Activated effector memory CD4-positive, alpha-beta T cell treated with anti-CD3 and anti-CD28 coated beads, Interleukin-2, amount 50 U/mL, for 16 hours (primary cell): Measurements from ENCODE around the gene PDHX.
"Not testable (repeated sequence)": the region's sequence is repeated elsewhere in the genome, so short reads cannot be mapped to it uniquely, and the experiment has no call there.

Experiments used
- DNase-seq: peaks from one replicate; pipeline ENCODE4 v3.0.0-alpha.2; 2020

PDHX gene

DNA sequence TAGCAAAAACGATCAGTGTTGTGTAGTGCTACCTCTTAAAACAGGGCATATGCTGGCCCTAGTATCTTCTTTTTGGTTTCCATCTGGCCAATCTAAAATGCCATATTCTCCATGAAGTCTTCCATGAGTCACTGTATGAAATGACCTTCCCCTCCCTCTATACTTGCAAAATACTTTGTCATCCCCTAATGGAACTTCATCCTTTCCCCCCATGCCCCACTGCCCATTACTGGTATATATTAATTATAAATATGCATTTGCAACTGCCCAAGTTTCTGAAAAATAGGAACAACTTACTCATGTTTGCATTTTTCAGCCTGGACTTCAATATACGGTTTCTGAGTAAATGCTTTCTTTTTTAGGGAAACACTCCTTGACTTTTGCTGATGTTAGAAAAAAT is 4.7 kb upstream of the PDHX start:
- DNase-seq = no peak

DNA sequence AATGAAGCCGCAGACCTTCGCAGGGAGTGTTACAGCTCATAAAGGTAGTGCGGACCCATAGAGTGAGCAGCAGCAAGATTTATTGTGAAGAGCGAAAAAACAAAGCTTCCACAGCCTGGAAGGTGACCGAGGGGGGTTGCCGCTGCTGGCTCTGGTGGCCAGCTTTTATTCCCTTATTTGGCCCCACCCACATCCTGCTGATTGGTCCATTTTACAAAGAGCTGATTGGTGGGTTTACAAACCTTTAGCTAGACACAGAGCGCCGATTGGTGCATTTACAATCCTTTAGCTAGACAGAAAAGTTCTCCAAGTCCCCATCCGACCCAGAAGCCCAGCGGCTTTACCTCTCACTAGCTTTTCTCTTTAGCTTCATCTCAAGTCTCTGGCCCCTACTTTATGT is 2.9 kb upstream of the PDHX start:
- DNase-seq = not testable (repeated sequence)

DNA sequence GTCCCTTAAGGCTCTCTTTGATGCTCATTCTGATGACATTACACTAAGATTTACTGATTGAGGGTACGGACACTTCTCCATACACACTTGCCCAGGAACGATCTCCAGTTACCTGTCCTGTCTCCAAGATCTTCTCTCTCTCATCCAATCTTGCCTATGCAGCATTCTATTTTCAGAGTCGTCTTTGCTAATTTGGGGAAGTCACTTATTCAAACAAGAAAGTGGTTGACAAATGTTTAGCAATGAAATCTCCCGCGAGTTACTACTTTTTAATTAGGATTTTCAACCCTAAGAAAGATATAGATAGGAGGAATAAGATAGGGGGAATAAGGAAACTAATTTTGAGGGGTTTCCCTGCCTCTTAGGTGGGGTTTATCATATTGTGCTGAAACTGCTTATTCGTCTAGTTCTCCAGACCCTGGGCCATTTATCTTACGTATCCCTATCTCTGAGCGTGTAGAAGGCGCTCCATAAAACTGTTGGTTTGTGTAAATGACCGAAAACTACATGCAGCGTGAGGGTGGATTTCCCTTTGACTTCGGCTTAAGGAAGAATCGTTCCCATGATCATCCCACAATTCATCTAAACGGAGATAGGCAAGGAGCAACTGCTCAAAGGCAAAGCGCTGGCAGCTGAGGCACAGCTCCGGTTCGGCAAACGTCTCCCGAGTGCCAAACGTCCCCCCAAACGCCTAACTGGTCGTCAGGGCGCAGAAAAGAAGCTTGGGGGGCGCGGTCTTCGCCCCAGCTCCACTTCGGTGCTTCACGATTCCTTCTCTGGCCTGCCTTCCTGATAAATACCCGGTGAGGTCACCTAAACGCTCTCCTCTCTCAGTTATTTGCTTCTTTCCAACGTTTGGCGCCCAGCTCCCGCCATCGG is 1.0 kb upstream of the PDHX start:
- DNase-seq = no peak

DNA sequence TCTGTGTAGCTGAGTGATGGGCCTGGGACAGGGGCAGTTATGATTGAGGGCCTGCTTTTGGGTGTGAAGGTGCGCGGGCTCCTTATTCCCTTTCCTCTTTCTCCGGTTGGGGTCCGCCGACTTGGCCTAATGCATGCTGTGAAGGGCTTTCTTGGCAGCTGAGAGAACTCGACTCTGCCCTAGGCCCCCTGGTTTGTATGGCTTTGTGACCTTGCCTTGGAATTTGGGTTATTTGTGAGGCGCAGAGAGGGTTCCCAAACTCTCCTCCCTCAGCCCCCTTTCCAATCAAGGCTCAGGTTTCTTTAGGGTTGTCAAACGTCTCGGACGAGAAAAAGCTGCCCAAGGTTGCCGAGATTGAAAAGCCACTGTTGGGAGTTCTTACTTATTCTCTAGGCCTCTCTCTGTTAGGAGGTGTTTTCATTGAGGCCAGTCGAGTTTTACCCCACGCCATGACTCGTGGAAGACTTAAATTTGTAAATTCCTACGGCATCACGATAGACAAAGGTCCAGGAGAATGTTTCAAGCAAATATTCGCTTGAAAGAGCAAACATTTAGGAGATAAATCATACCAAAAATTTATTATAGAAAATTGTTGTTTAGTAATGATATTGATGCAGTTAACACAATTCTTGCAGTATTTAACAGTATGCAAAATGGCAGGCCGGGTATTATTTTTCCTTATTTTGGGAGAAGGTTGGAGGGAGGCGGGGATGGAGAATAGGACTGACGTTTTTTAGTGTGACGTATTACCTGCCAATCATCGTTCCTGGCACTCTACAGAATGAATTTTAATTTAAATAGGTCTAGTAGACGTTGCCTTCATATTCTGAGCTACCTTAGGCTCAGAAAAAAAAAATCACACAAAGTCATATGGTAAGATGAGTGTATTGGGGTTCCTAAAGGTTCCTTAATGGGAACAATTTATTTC is 689 bp downstream of the PDHX start:
- DNase-seq = no peak

DNA sequence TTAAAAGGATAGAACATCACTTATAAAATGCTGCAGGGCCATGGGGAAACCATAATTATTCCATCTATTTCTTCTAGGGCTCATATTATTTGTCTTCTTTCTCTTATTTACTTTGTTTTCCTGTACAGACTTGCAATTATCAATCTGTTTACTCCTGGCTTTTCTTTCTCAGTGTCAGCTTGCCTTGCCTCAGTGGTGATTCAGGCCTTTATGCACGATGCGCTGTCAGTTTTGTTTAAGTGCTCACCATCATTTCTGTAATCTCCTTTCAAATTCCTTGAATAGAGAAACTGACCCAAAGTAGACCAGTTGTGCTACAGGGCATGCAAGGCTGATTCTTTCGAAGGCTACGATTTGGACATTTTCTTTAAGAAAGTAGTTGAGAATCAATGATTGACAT is 4.7 kb downstream of the PDHX start:
- no peak for DNase-seq

DNA sequence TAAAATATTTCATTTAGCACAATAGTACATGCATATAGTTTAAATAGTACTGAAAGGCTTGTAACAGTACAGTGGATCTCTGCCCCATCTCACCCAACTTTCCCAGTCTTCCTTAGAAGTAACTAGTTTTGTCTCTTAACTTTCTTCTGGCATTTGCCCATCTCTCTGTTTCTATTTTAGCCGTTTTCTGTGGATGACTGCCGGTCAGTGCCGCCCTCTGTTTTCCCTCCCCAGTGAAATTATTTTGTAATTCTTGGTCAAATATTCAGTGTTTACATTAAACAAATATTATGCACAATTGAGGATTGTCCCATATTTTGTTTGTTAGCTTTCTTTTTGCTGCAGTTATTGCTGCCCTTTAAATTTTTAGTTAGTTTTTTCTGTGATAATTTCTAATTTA is 8.3 kb downstream of the PDHX start:
- DNase-seq = no peak

DNA sequence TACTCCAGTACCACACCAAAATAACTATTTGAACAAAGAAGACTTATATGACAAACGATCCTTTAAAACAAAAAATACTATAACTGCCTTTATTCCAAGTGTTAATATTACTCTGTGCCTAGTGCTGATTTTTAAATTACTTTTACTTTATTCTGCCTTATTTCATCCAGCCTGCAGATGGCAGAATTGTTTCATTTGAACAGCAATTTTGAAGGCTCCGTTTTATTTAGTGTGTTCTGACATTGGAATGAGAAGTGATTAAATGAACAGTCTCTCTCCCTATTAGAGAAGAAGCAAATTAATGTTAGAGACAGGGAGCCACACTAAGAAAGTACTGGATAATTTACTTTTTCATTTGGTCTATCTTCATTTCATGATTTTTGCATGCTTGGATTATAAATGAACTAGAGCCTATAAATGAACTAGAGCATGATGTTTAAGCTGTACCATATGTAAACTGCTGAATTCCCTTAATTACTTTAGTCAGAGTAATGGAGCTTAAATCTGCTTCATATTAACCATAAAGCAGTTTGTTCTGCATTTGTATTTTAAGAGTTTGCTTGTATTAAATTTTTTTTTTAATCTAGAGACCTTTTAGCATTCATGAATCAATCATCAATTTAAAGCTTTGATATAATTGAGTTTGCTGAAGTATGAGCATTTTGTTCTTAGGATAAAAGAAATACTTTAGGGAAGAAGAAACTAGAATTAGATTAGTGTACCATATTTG is 9.8 kb downstream of the PDHX start:
- DNase-seq = no peak

DNA sequence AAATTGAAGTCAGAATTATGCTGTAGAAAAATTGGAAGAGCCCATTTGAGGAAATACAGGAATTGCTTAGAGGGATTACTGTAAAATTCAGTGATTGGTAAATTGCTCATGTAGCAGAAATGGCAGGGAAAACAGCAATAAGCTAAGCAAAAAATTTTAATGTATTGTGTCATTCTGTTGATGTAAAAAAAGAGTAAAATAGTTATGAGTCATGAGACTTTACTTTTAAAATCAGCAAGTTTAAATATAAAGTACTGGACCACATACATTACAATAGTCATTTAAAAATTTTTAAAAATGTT is 10.4 kb downstream of the PDHX start:
- no peak for DNase-seq

DNA sequence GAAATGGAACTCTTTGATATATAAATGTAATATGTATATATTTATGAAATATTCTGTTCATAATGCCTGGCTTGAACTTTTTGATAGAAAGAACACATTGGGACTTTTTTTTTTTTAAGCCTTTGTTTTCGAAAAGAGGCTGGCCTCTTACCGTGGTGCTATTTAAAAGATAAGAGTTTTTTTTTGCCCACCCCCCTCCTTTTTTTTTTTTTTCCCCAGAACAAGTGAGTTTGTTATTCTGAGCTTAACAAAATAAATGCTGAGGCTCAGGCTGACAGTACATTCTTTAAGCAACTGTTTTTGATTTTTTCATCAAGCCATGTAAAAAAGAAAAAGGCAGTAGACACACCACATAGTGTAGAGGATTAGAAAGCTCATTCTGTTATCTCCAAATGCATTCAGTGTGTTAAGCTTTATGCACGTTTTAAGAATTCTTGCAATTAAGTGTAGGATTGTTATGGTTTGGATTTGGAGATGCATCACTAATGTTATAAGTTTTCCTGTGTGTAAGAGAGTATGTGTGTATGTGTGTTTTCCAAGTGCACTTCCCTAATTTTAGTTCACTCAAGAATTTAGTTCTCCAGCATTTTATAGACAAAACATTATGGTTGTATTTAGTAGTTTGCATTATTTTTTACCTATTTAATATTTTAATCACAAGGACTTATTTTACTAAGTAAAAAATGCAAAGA is 12.0 kb downstream of the PDHX start:
- no peak for DNase-seq

DNA sequence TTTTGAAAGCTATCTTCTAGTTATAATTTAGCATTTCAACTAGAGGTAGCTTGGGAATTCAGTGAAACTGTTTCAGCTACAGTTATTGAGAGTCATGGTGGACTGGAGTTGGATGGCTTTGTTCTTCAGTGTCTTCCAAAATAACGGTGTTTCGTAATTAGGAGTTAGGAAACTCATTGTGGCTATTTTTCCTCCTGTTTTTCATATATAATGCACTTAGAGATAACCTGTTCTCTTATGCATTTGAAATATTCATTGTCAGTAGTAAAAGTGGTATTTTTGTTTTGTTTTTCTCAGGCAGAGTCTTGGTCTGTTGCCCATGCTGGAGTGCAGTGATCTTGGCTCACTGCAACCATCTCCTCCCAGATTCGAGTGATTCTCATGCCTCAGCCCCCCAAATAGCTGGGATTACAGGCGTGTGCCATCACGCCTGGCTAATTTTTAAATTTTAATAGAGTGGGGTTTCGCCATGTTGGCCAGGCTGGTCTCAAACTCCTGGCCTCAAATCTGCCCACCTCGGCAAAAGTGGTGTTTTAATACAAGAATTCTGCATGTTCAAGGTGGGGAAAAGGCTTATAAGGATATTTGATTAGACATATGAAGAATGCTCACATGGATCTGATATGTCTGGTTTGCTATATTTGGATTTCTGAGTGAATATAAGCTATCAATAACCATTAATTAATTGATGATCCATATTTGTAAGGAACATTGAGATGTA is 12.7 kb downstream of the PDHX start:
- no peak for DNase-seq

DNA sequence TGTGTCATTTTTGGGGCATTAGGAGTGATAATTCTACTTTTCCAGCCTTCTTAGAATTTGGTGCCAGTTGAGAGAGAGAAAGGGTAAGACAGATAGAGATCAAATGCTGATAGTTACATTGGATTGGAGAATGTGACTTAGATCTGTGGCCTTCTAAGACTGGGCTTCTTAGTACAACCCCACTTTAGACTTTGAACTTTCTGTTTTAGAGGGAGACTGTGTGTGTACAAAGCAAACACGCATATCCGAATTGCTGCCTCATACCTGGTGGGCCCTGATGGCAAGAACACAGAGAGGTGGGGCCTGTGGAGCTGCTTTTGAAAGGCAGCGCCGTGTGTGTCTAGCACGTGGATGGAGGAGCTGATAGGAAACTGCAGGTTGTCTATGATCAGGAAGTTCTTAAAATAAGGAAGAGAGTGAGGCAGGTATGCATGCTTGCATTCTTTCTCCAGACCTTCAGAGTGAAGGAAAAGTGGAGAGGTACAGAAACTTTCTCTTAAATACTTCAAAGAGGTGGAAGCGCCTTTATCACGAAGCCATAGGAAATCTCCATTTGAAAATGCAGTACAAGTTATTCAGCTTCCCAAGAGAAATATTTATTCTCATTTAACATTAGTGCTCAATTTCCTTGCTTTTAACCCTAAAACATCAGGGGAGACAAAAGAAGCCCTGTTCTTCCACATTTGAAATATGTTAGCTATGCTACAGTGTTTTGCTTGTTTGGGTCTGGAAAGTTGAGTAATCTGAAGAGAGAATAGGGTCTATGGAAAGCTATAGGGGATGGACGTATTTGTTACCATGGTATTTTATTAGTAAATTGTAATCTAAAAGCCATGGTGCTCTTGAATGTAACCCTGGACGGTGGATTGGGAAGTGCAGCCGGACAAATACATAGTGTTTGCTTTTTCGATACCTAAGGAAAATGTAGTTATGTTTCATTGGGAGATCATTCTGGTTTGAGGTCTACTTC is 13.7 kb downstream of the PDHX start:
- no peak for DNase-seq

DNA sequence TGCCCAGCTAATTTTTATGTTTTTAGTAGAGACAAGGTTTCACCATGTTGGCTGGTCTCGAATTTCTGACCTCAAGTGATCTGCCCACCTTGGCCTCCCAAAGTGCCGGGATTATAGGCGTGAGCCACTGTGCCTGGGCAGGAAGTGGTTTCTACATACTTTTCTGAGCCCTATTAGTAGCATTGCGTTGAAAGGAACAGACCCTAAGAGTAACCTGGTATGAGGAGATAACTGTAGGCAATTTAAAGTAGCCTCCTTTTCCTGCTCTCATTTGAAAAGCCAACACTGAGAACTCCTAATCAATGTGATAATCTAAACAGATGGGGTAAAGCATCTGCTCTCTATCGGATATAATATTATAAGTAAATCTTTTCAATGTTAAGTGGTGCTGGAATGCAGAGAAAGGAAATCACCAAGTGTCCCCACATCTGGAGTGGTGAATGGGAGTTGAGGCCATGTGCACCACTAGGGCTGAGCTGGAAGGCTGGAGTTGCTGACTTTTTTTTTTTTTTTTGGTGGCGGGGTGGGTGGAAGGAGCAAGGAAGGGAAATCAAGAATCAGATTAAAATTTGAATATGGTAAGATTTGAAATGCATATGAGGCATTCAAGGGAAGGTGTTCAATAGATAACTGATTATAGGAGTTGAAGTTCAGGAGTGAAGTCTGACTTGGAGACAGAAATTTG is 20.7 kb downstream of the PDHX start:
- DNase-seq = no peak

DNA sequence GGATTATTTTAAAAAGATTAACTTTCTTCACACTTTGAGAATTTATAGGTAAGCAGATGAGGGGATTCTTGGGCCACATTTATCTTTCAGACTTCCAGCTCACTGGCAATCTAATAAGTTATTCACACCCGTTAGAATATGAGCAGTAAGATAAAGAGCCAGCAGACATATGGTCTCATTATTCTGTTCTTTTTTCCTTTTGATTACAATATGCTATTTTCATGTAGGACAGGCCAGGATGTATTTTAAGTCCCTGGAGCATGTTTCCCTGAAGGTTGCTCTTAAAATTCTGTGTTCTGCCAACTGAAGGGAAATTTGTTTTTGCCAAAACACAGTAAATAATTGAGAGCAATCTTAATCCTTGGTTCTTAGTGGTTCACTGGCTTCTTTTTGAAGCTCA is 22.2 kb downstream of the PDHX start:
- no peak for DNase-seq

DNA sequence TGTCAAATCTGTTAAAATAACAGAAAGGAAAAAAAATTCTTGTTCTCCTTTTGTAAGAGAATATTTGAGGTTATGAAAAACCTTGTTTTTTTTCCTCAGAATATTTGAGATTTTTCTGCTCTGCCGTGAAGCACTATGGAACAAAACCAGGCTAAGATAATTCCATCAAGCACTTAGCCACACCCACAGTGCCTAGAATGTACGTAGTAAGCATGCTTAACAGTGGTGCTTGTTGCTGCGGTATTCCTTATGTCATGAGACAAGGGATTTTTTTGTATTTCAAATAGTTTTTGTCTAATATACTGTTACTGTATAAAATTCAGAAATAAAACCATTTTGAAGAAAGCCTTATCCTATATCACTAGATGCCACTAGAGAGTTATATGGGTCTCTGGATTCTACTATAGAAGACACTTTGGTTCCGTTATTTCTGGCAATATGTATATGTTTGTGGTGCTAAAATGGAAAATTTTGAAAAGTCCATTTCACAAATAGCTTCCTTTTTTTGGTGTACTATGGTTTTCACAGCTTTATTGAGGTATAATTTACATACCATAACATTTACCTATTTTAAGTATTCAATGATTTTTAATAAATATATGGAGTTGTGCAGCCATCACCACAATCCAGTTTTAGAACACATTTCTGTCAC is 23.7 kb downstream of the PDHX start:
- no peak for DNase-seq

DNA sequence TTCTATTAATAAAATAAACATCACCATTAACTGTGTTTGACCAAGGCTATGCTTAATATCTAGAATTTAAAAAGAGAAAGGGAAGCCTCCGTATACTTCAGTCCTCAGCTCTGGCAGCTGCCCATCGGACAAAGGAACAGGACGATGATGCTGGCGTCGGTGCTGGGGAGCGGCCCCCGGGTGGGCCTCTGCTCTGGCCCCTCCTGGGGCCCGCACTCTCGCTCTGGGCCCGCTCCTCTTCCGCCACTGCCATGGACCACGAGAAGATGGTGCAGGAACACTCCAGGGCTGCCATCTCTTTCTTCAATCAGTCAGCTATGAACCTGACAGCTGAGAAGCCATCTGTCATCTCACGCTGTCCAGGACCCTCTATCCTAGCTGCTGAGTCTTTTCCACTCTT is 25.3 kb downstream of the PDHX start:
- DNase-seq = no peak

DNA sequence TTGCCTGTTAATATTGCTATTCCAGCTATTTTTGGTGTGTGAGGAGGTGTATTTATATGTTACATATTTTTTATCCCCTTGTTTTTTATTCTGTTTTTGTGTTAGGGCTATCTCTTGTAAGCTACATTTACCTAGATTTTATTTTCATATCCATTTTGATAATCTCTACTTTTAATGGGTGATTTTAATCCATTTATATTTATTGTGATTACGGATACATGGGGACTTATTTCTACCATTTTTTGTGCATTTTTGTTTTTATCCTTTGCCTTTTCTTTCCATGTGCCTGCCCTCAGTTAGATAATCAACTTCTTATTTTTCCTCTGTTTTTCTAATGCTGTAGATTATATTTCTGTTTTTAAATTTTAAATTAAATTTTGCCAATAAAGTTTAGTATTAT is 28.3 kb downstream of the PDHX start:
- no peak for DNase-seq

DNA sequence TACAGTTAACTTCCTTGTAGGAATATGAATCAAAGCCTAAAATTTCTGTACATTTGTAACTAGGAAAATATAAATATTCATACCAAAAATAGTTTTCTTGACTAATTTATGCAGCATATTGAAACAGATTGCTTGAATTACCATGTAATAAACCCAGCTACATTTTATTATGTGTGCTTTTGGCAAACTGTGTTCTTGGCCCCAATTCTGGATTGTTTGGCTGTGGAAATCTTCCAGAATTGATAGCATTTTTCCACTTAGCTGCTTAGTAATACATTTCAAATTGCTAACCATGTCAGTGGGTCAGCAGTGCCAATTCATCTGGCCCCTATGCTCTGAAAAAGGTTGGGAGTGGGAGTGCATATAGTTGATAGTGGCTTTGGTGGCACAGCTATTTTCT is 32.3 kb downstream of the PDHX start:
- no peak for DNase-seq

DNA sequence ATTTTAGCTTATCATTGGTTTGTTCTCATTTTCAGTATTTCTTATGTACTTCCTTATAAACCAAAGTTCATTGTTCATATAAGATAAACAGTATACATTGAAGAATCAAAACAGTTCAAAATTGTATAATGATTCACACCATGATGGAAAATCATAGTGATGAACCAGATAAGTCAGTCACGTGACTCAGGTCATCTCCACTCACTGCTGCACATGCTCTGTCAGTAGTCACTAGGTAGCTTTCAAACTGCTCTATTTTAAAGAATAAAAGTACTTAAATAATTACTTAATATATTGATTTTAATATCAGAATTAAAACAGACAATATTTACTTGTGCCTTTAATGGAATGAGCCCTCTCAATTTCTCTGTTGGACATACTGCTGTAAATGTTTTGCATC is 37.5 kb downstream of the PDHX start:
- no peak for DNase-seq

DNA sequence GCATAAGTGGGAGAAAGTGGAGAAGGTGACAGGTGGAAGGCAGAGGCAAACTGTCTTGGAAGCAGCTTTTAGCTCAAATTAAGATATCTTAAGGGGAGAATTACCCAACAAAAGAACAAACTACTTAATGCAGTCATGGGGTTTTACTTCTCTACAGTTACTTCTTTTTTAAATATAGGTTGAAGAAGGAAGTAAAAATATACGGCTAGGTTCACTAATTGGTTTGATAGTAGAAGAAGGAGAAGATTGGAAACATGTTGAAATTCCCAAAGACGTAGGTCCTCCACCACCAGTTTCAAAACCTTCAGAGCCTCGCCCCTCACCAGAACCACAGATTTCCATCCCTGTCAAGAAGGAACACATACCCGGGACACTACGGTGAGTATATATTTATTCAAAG is 40.8 kb downstream of the PDHX start:
- DNase-seq = no peak

DNA sequence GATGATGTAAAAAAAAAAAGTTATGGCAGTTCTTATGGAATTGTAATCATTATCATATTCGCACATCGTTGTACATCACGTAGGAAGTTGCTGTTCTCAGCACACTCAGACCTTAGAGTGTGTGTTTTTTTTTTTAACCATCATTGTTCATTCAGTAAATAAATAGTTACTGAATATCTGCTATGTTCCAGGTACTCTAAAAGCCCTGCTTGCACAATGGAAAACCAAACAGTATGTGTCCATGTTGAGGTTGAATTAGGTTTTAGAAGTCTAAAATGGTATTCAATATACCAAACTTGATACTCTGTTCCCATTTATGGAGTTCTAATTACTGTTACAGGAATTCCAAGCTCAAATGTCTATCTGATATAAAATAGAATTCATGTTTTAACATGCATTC is 41.2 kb downstream of the PDHX start:
- DNase-seq = no peak
